GM12878 (cell line): ENCODE results near the gene NUDT3. TPM values are rescaled to one million over a fixed set of nuclear protein-coding genes. Genes with fewer than 3 reads are reported as not detected.

ENCODE experiments used
- ATAC-seq: fragments of 200-7000 bp; cut with Tn5 transposase; 3 replicates; pipeline ENCODE4 v1.9.1; 2020; ENCODE audit warnings: mild to moderate bottlenecking, moderate library complexity
- BruUV-seq: library from RNA; stranded (reverse); fragments of 400-500 nt; replicated peaks from 2 replicates; lab custom pipeline; 2021; lab: Mats Ljungman, UMichigan
- CTCF ChIA-PET: fragments of 300-600 bp; sonication (Branson Sonifier 250); formaldehyde crosslinking; extraction: SDS; loops from one replicate; lab custom pipeline; 2021; ENCODE audit warnings: inconsistent platforms; lab: Yijun Ruan, JAX
- POLR2A ChIA-PET: fragments of 350-600 bp; formaldehyde crosslinking; extraction: SDS; loops from one replicate; lab custom pipeline; 2021; ENCODE audit warnings: inconsistent platforms; lab: Charles Lee
- RAD21 ChIA-PET: fragments of 300-600 bp; sonication (Branson Sonifier 250); formaldehyde crosslinking; loops from one replicate; lab custom pipeline; 2023; ENCODE audit warnings: antibody characterized with exemption; ENCODE audit not compliant: unreplicated experiment; lab: Charles Lee
- SMC1A ChIA-PET: fragments of 300-600 bp; sonication (Branson Sonifier 250); formaldehyde crosslinking; loops from one replicate; lab custom pipeline; 2023; ENCODE audit not compliant: unreplicated experiment, uncharacterized antibody; lab: Charles Lee
- DNase-seq: peaks from one replicate; pipeline ENCODE4 v3.0.0-alpha.2; 2011; ENCODE audit warnings: low read depth, low spot score
- FAIRE-seq: peaks from 3 replicates; lab custom pipeline; 2011; peaks lifted over from hg19 to GRCh38; lab: Jason Lieb, UNC
- H2AFZ ChIP-seq: 2 replicates; pipeline ENCODE4 v1.6.0; 2011; ENCODE audit warnings: low read depth, low read length, control low read depth; ENCODE audit not compliant: control insufficient read depth
- H3K27ac ChIP-seq: 2 replicates; pipeline ENCODE4 v1.5.1; 2011; ENCODE audit warnings: control low read depth; ENCODE audit not compliant: control insufficient read depth, insufficient read depth
- H3K27me3 ChIP-seq, 2 experiments: replicated peaks in 1 of 2; 2 replicates each; pipeline versions ENCODE4 v1.6.0 to v1.6.1; 2011; ENCODE audit warnings: low read length in 1 of 2; ENCODE audit not compliant: control insufficient read depth in 2 of 2, insufficient read depth in 2 of 2
- H3K36me3 ChIP-seq, 2 experiments: 2 replicates each; pipeline ENCODE4 v1.5.1; 2011; ENCODE audit warnings: low read length in 1 of 2; ENCODE audit not compliant: control insufficient read depth in 2 of 2, insufficient read depth in 2 of 2
- H3K4me1 ChIP-seq: 2 replicates; pipeline ENCODE4 v1.6.1; 2011; ENCODE audit warnings: mild to moderate bottlenecking, low read length, moderate library complexity, mixed read lengths; ENCODE audit not compliant: control insufficient read depth, insufficient read depth
- H3K4me2 ChIP-seq: 2 replicates; pipeline ENCODE4 v1.6.0; 2011; ENCODE audit warnings: control low read depth; ENCODE audit not compliant: control insufficient read depth, insufficient read depth
- H3K4me3 ChIP-seq: fragments of 200-600 bp; sonication (generic); 2 replicates; pipeline ENCODE4 v1.5.1; 2016
- H3K79me2 ChIP-seq: 2 replicates; pipeline ENCODE4 v1.6.0; 2011; ENCODE audit warnings: low read length; ENCODE audit not compliant: control insufficient read depth, insufficient read depth
- H3K9ac ChIP-seq: 2 replicates; pipeline ENCODE4 v1.8.0; 2011; ENCODE audit warnings: low read length, control low read depth, mixed read lengths; ENCODE audit not compliant: control insufficient read depth, insufficient read depth
- H3K9me3 ChIP-seq: replicated peaks from 3 replicates; pipeline ENCODE4 v1.5.1; 2011; ENCODE audit warnings: mild to moderate bottlenecking, low read length; ENCODE audit not compliant: control insufficient read depth, insufficient read depth
- H4K20me1 ChIP-seq: 2 replicates; pipeline ENCODE4 v1.6.0; 2011; ENCODE audit not compliant: control insufficient read depth, insufficient read depth
- BHLHE40 ChIP-seq, 2 experiments: fragments of 450-650 bp in 1 of 2; IDR thresholded peaks; 2 replicates each; pipeline ENCODE4 v1.6.1; 2011 to 2017; ENCODE audit warnings: low read depth in 2 of 2, borderline replicate concordance in 1 of 2, improper control_type of control experiment in 1 of 2, low read length in 1 of 2, mild to moderate bottlenecking in 1 of 2
- CREM ChIP-seq: IDR thresholded peaks from 2 replicates; pipeline ENCODE4 v1.6.1; 2014; ENCODE audit warnings: antibody characterized with exemption, low read depth
- EED ChIP-seq: sonication (generic); IDR thresholded peaks from 2 replicates; pipeline ENCODE4 v1.6.1; 2016; ENCODE audit warnings: antibody characterized with exemption, low read depth
- GATAD2B ChIP-seq: fragments of 450-650 bp; conservative IDR thresholded peaks from 2 replicates; pipeline ENCODE4 v1.6.1; 2017; ENCODE audit warnings: low read depth, mild to moderate bottlenecking, moderate library complexity
- IKZF1 ChIP-seq: fragments of 450-650 bp; conservative IDR thresholded peaks from 2 replicates; pipeline ENCODE4 v1.6.1; 2017; ENCODE audit warnings: antibody characterized with exemption, mild to moderate bottlenecking
- JUNB ChIP-seq: IDR thresholded peaks from 2 replicates; pipeline ENCODE4 v1.6.1; 2016; ENCODE audit warnings: antibody characterized with exemption, mild to moderate bottlenecking
- NBN ChIP-seq: fragments of 450-650 bp; IDR thresholded peaks from 2 replicates; pipeline ENCODE4 v1.6.1; 2016
- NFIC ChIP-seq: IDR thresholded peaks from 2 replicates; pipeline ENCODE4 v1.6.1; 2012; ENCODE audit warnings: low read depth, mild to moderate bottlenecking, inconsistent platforms, low read length, moderate library complexity
- PKNOX1 ChIP-seq: fragments of 450-650 bp; IDR thresholded peaks from 2 replicates; pipeline ENCODE4 v1.6.1; 2016; ENCODE audit warnings: mild to moderate bottlenecking
- RFX5 ChIP-seq: IDR thresholded peaks from 2 replicates; pipeline ENCODE4 v1.6.1; 2011; ENCODE audit warnings: low read depth, low read length, improper control_type of control experiment
- RUNX3 ChIP-seq: IDR thresholded peaks from 2 replicates; pipeline ENCODE4 v1.6.1; 2012; ENCODE audit warnings: low read length, inconsistent platforms
- SMAD5 ChIP-seq: IDR thresholded peaks from 2 replicates; pipeline ENCODE4 v1.6.1; 2016; ENCODE audit warnings: antibody characterized with exemption, low read depth
- SUZ12 ChIP-seq: fragments of 200-600 bp; sonication (generic); IDR thresholded peaks from one replicate; pipeline ENCODE4 v1.6.1; 2018; ENCODE audit warnings: antibody characterized with exemption, mild to moderate bottlenecking; ENCODE audit not compliant: unreplicated experiment
- ZNF24 ChIP-seq: fragments of 450-650 bp; IDR thresholded peaks from 2 replicates; pipeline ENCODE4 v1.6.1; 2017; ENCODE audit warnings: antibody characterized with exemption, mild to moderate bottlenecking
- ZNF687 ChIP-seq: fragments of 450-650 bp; IDR thresholded peaks from 2 replicates; pipeline ENCODE4 v1.6.1; 2017; ENCODE audit warnings: mild to moderate bottlenecking, moderate library complexity
- WGBS: methylation state at CpG from one replicate; pipeline ENCODE4 v1.1.6; 2016; ENCODE audit warnings: low lambda C conversion rate; ENCODE audit not compliant: insufficient replicate concordance, insufficient coverage; ENCODE audit errors: missing lambda C conversion rate; 5-methylcytosine and 5-hydroxymethylcytosine counted together
- in situ Hi-C: fragments of 300-500 bp; cut with MboI; formaldehyde crosslinking; loops from 9 replicates; pipeline ENCODE4 v1.14.3; 2018; ENCODE audit warnings: mixed read lengths
- intact Hi-C: fragments of 100-400 bp; cut with micrococcal nuclease; formaldehyde crosslinking; loops from one replicate; pipeline ENCODE4 v1.14.2; 2022; ENCODE audit not compliant: unreplicated experiment
- polyA plus RNA-seq, 11 experiments: library from polyadenylated mRNA; depleted of rRNA in 4 of 11; unstranded in 6 of 11; stranded (reverse) in 5 of 11; fragments of >200 nt; fragmentation: Nextera tagmentation in 4 of 11; fragmentation: Illumina TruSeq in 1 of 11; extraction: Ambion mirVana in 4 of 11; extraction: Trizol in 1 of 11; gene quantifications; 1 replicate in 1 of 11; 2 replicates in 10 of 11; pipeline versions ENCODE4 v1.2.1 to v1.2.3, GENCODE V29; 2011 to 2016; ENCODE audit warnings: inconsistent platforms in 2 of 11, missing spikeins in 2 of 11, low read depth in 1 of 11
- total RNA-seq, 4 experiments: library from RNA; depleted of rRNA in 3 of 4; stranded (reverse); fragments of >200 nt in 3 of 4; fragmentation: Illumina TruSeq in 1 of 4; extraction: Trizol in 1 of 4; gene quantifications; 2 replicates each; pipeline versions ENCODE4 v1.2.1 to v1.2.3, GENCODE V29; 2013 to 2021
- TF ChIP-seq, protein P1 (sequence below): IDR thresholded peaks from 2 replicates; pipeline ENCODE4 v1.6.1; 2012; ENCODE audit warnings: low read length, inconsistent platforms

Gene NUDT3
- total and polyA plus RNA-seq, 10 of the 15 experiments (the other 5 are each of a cell fraction or from before 2014, with no cell fraction given): 2.4 to 32.3 (median 25.5) TPM

GRCh38 chr6:34300332-34300751 is 92.1 kb downstream of the NUDT3 start:
- intact Hi-C loops (no loop called here), in situ Hi-C loops (no loop called here)
- Histone ChIP-seq H3K9ac (peak overlapping the region; percentile 24; the same call in 1 of the 2 replicates), H3K4me1 (peaks cover 45% of the 10 kb centered on the region), H4K20me1 (no peaks in the 10 kb centered on the region), H3K27me3 (no peaks in the 10 kb centered on the region), H3K27ac (peak overlapping the region; percentile 49), H3K9me3 (no peaks in the 10 kb centered on the region), H3K4me2 (peak overlapping the region; percentile 56), H3K79me2 (peaks cover 9% of the 10 kb centered on the region), H3K36me3 (no peaks in the 10 kb centered on the region; a peak in 1 of 4 replicates), H3K4me3 (0 out of 2 replicates have a peak overlapping the region, but pooled peaks have one; percentile 7), H2AFZ (peak overlapping the region; percentile 48)
- no TSS peak for BruUV-seq
- WGBS: 0% methylated on average over 1 of the region's 1 CpG
- POLR2A ChIA-PET: interaction anchor here (0.8 to 1.7 kb wide), 9 partner anchors 12 to 93 kb away, joined by 3 to 8 read pairs (median 3); partner anchors contain the start of genes HMGA1 and SMIM29
- RAD21 ChIA-PET: interaction anchor here (0.8 to 2.3 kb wide), 11 partner anchors 11 to 104 kb away, joined by 3 to 13 read pairs (median 5); partner anchors contain the start of gene SMIM29
- SMC1A ChIA-PET: interaction anchor here (0.6 to 3.6 kb wide), 14 partner anchors 9 to 115 kb away, joined by 3 to 19 read pairs (median 4); partner anchors contain the start of gene SMIM29
- CTCF ChIA-PET: interaction anchor here (1.0 to 2.4 kb wide), 11 partner anchors 11 to 137 kb away, joined by 3 to 16 read pairs (median 4); no protein-coding TSS in a partner anchor
- peak; percentile 50 for DNase-seq
- ATAC-seq: peak; percentile 66
- FAIRE-seq: peak; percentile 54
- no peak for TF ChIP-seq GATAD2B
- TF ChIP-seq BHLHE40 (IDR thresholded peaks at IDR 0.05; ENCODE audit: borderline replicate concordance in 1 of 2, low read depth in 2 of 2, low read length in 1 of 2): no peak
- peak; percentile 57; the same call in 1 of the 2 replicates for TF ChIP-seq IKZF1
- no peak for TF ChIP-seq CREM
- 0 out of 2 replicates have a peak, but pooled peaks have one; percentile 27 for TF ChIP-seq SMAD5
- TF ChIP-seq NBN: 0 out of 2 replicates have a peak, but pooled peaks have one; percentile 16
- TF ChIP-seq, protein P1, sequence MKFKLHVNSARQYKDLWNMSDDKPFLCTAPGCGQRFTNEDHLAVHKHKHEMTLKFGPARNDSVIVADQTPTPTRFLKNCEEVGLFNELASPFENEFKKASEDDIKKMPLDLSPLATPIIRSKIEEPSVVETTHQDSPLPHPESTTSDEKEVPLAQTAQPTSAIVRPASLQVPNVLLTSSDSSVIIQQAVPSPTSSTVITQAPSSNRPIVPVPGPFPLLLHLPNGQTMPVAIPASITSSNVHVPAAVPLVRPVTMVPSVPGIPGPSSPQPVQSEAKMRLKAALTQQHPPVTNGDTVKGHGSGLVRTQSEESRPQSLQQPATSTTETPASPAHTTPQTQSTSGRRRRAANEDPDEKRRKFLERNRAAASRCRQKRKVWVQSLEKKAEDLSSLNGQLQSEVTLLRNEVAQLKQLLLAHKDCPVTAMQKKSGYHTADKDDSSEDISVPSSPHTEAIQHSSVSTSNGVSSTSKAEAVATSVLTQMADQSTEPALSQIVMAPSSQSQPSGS: peak; percentile 44; the same call in 1 of the 2 replicates
- TF ChIP-seq ZNF24: peak; percentile 92
- TF ChIP-seq RUNX3: peak; percentile 53; the same call in 1 of the 2 replicates
- peak; percentile 34; the same call in 1 of the 2 replicates for TF ChIP-seq NFIC
- TF ChIP-seq EED: peak; percentile 73
- TF ChIP-seq RFX5: no peak
- TF ChIP-seq JUNB: peak; percentile 19
- TF ChIP-seq PKNOX1: no peak
- TF ChIP-seq ZNF687: 0 out of 2 replicates have a peak, but pooled peaks have one; percentile 19
- TF ChIP-seq SUZ12: no peak
